AML-193 (cell line): ENCODE data around the gene SNAI1.

Experiments
- DNase-seq, 2 experiments: peaks; one replicate each; lab custom pipeline; 2025; lab: John Stamatoyannopoulos, UW

Gene SNAI1

DNA sequence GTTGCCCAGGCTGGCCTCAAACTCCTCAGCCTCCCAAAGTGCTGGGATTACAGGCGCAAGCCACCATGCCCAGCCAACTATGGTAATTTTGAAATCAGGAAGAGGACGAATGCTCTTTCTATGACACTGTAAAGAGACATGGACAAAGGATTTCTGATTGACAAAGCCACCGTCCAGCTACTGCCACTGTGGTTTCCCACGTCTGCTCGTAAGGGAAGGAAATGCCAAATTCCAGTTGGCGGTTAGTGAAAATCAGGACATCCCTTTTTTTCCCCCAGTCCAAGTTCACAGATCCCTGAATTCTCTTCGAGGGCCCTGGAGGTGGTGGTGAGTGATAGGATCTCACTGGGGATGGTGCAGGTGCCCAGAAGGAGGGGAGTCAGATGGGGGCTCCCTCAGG, 31.2 kb downstream of the SNAI1 start:
- DNase-seq = no peak

DNA sequence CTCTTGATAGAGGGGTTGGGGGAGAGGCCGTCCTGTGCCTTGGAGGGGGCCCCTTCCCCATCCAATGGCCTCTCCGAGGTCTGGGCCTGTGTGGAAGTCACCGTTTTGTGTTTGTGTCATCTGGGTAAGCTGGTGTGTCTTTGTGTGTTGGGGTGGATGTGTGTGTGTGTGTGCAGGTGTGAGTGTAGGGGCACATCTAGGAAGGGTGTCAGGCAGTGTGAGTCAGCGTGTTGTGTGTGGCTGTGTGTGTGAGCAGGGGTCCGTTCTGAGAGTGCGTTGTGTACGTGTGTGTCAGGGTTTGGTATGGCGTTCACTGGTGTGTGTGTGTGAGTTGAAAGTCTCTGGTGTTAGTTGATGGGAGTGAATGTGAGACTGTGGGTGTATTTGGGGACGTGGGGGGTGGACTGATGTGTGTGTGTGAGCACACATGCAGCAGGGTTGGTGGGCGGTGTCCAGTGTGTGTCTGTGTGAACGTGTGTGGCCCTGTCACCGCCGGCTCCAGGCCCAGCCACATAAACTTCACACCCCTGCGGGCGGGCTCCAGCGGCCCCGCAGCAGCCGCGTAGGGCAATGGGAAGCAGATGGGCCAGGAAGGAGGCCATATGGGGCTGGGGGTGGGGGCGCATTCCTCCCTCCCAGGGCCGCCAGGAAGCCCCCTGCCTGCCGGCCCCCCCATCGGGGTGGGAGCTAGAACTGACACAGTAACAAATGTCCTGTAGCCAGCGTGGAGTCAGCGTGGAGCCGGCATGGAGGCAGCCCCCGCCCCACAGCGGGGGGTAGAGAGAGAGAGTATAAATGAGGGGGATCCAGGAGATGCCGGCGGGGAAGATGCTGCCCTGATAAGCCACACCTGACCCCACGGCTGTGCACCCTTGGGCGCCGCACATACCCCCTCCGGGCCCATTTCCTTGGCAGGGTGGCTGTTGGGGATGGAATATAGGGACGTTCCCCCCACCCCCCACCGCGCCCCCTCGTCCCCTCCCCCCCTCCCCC, 32.1 kb downstream of the SNAI1 start:
- no peak for DNase-seq

- no peak for DNase-seq
These were observed 32.8 kb downstream of the SNAI1 start for GRCh38 chr20:50015636-50015992.

- no peak for DNase-seq
These were observed 33.4 kb downstream of the SNAI1 start for GRCh38 chr20:50015993-50016770.

DNA sequence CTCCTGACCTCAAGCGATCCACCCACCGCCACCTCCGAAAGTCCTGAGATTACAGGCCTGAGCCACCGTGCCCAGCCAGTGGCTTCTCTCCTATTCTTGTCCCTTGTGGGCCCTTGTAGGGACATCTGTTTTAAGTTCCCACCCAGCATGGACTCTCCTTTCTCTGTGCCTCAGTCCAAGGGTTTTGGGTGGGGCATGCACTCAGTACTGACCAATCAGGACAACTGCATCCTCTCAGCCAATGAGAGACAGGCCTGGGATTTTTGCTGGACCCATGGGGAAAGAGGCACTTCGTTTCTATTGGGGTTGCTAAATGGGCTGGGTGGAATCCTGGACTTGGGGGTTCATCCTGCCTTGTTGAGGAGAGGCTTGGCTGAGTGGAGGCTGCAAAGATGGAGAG, 34.4 kb downstream of the SNAI1 start:
- no peak for DNase-seq

DNA sequence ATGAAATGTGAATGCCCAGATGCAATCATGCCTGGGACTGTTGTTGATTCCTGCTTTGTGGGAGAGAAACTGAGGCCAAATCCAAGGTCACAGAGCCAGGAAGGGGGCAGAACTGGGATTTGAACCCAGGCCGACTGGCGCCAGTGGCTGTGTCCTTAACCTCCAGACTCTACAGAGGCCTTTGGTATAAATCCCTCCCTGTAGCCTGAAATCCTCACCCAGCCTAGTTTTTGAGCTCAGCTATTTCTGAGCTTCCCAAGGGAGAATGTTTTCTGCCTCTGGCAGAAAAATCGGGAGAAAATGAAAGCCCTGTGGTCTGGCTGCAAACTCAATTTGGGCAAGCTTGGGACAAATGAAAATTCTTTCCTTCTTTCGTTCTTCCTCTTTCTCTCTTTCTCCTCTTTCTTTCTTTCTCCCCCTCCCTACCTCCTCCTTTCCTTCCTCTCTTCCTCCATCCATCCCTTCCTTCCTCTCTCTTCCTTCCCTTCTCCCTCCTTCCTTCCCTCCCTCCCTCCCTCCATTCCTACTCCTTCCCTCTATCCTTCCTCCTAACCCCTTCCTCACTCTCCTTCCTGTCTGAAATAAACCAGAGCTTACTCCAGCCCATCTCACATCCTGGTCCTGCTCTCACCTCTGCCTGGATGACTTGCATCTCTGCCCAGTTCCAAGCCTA, 34.9 kb downstream of the SNAI1 start:
- no peak for DNase-seq

DNA sequence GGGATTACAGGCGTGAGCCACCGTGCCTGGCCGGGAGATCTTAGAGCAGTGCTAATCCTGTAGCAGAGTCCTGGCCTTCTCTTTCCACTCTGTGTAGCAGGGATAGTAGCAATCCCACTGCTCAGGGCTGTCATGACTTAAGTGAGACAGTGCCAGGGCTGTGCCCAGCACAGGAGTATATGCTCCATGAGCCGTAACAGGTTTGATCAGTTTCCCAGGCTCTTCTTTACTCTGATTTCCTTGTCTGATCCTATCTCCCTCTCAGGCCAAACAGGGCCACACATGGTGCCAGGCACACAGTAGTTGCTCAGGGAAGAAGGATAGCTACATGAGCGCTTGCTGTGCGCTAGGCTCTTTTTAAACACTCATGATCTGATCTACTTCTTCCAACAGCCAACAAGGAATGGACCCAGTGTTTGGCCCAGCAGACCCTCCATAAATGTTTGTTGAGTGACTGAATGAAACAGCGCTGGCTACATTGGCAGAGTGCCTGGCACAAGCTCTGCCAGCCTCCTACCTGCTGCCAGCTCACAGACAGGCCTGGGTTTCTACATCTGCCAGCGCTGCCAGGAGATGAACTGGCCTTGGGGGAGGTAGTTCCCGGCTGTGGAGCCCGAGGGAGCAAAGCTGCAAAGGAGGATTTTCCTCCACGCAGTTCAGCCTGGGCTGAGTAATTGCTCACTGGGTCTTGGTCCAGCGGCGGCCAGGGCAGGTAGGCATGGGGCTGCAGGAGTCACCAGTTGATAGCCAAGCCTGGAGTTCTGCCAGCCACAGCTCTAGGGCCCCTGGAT, 36.9 kb downstream of the SNAI1 start:
- no peak for DNase-seq

GRCh38 chr20:50020288-50020687, 37.5 kb downstream of the SNAI1 start:
- DNase-seq = peak; percentile 72 to 83

GRCh38 chr20:50022676-50023075, 39.9 kb downstream of the SNAI1 start:
- no peak for DNase-seq

DNA sequence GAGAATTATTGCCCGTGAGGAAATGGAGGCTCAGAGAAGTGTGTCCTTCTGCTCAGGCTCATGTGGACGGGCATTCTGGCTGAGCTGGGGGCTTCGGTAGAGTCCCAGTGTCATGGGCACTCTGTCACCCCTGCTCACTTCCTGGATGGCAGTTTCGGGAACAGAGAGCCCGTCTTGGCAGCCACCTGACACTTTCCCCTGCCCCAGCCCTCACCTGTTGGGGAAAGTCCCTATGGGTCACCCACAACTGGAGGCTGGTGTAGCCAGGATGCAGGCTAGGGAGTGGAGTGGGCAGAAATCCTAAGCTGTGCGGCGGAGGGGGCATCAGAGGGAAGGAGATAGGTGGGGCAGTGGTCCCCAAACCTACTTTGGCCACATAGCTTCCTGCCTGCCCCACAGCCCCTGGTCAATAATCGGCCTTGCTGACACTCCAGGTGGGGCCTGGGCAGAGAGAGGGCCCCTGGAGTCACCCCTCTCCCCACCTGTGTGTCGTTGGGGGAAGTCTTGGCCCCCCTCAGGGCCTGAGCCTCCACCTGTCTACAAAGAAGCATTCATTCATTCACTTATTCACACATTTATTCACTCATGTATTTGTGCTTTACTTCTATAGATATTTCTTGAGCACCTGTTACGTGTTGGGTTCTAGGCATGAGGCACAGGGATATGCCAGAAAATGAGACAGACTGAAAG, 40.5 kb downstream of the SNAI1 start:
- no peak for DNase-seq

GRCh38 chr20:50026746-50027575, 44.2 kb downstream of the SNAI1 start:
- DNase-seq = no peak

DNA sequence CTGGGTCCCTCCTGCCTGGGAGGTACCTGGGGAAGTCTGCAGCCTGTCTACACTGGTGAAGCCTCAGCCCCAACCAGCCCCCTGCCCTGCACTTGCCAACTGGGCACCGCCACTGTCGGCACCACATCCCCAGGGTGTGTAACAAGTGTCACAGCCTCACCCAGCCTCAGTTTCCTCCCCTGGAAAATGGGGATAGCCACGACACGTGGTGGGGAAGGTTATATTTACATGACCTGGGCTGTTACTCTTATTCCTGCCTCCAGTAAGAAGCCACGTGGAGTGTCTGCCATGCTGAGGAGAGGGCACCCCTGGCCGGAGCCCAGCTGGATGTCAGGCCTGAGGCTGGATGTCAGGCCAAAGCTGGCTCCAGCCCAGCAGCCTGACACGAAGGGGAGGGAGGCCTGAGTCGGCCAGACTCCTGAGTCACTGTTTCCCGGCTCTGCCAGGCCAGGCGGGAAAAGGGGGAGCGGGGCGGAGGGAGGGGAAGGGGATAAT, 44.9 kb downstream of the SNAI1 start:
- no peak for DNase-seq

DNA sequence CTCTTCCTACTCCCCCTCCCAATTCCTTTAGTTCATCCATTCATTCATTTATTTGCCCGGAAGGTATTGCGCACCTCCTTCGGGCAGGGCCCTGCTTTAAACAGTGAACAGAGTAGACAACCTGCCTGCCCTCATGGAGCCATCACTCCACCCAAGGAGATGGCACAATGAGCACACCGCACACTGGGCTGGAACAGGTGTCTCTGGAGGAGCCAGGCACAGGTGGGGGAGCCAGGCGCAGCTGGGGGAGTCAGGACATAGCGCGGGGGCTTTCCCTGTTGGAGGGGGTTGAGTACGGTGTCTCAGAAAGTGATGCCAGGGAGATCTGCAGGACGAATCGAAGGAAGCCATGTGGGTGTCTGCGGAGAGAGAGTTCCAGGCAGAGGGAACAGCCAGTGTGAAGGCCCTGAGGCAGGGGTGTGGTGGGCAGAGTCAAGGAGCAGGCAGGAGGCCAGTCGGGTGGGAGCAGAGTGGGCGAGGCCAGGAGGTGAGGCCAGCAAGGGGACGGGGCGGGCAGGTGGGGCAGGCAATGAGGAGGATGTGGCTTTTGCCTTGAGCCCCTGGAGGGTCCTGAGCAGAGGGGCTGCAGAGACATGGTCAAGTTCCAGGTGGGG, 46.4 kb downstream of the SNAI1 start:
- no peak for DNase-seq

DNA sequence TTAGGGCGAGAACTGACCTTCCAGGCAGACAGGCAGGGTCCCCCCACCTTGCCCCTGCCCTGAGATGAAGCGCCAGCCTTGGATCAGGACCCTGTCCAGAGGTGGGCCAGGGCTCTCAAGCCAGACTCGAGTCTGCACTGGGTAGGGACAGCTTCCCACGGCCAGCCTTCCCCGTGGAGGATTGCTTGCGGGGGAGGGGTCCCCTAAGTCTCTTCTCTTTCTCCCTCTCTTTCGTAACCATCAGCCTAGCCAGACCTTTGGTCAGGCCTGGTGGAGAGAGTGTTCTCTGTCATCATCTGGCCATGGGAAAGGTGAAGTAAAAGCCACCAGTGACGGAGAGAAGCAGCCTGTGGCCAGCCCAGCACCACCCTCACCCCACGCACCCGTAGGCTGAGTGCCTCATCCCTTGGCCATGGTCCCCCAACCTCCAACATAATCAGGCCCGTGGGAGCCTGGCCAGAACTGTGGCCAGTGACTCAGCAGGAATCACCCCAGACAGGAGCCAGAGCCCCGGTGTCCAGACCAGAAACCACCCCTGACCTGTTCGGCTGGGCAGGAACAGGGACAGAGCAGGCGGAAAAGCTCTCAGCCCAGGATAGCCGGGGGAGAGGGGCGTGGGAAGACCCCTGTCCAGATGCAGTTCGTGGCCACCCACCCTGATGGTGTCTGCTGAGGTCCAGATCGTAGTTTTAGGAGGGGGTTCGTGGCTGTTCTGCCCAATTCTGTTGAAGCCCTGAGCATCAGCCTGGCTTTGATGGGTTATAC, 47.1 kb downstream of the SNAI1 start:
- peak; percentile 39 to 51 for DNase-seq

GRCh38 chr20:50032955-50033666, 50.3 kb downstream of the SNAI1 start:
- DNase-seq = no peak

- DNase-seq = no peak
These were observed 51.9 kb downstream of the SNAI1 start for GRCh38 chr20:50034567-50035180.

- no peak for DNase-seq
These were observed 53.9 kb downstream of the SNAI1 start for GRCh38 chr20:50036703-50037102.

GRCh38 chr20:50037123-50037522, 54.3 kb downstream of the SNAI1 start:
- DNase-seq = no peak
